ENCODE data around the gene TMEM43.

TMEM43 gene

DNA sequence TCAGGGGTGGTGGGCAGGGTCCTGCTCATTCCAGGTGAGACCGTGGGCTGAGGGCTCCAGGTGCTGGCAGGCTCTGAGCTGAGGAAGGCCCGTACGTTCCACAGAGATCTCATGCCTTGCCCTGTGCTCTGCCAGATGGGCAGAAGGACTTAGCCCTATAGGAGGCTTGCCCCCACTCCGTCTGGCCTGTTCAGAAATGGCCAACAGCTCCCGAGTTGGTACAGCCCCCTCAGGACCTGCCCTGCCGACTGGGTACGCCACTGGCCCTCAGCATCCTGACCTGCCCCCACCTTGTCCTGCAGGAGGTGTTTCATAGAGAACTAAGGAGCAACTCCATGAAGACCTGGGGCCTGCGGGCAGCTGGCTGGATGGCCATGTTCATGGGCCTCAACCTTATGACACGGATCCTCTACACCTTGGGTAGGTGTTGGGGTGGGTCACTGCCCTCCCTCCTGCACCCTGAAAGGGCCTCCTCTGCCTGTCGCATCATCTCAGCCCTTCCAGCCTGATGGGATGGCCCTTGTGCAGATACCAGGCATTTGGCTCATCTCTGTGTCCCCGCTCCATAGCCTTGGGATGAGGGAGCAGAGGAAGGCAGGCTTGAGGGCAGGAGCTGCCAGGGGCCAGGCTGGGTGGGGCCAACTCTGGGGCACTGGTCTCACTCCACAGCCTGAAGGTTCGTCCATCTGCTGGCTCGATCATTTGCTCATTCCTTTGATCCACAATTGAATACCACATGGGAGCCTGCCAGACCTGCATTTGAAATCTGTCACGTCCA is 14.2 kb downstream of the TMEM43 start:
- DNase-seq = no peak

- peak; percentile 17 for DNase-seq
Observed at GRCh38 chr3:14139771-14140170, 14.9 kb downstream of the TMEM43 start.

GRCh38 chr3:14140668-14141067 is 15.8 kb downstream of the TMEM43 start:
- DNase-seq = no peak

- DNase-seq = no peak
Observed at GRCh38 chr3:14141144-14141543, 16.3 kb downstream of the TMEM43 start.

GRCh38 chr3:14141602-14142341 is 16.9 kb downstream of the TMEM43 start:
- no peak for DNase-seq

- DNase-seq = no peak
Observed at GRCh38 chr3:14142567-14143270, 17.9 kb downstream of the TMEM43 start.

DNA sequence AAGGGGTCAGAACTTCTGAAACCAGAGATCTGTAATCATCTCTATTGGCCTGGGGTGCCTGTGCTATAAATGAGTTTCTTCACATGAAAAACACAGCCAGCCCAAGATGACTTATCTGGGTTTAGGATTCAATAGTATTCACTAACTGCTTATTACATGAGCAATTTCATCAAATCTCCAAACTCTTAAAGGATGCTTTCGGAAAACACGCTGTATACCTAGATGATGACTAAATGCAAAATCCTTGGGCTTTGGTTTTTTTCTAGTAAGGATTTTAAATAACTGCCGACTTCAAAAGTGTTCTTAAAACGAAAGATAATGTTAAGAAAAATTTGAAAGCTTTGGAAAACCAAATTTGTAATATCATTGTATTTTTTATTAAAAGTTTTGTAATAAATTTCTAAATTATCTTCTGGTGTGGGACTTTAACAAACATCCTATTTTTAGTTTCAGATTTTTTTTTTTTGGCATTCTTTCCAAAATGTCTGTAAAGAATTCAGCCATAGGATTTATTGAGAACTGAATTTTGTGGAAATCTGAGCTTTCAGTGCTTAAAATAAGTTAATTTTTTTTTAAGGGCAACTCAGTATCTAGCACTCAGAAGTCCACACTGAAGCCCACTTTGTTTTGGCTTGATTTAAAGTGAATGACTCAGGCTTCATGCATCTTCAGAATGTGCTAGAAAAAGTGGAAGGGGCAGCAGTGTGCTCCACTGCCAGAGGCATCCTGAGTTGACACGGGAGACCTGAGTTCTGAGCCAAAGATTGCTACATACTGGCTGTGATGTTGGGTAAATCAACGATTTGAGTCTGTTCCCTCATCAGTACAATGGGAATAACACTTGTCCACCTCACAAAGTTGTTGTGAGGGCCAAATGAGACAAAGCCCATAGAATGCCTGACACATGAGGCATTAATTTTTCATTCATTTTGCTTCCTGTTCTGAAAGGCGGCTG is 18.7 kb downstream of the TMEM43 start:
- peak; percentile 94 for DNase-seq

GRCh38 chr3:14144423-14145075 is 19.7 kb downstream of the TMEM43 start:
- DNase-seq = peak; percentile 98

- DNase-seq = no peak
Observed at GRCh38 chr3:14145236-14145635, 20.4 kb downstream of the TMEM43 start.

- DNase-seq = no peak
Observed at GRCh38 chr3:14145670-14146380, 21.0 kb downstream of the TMEM43 start.

DNA sequence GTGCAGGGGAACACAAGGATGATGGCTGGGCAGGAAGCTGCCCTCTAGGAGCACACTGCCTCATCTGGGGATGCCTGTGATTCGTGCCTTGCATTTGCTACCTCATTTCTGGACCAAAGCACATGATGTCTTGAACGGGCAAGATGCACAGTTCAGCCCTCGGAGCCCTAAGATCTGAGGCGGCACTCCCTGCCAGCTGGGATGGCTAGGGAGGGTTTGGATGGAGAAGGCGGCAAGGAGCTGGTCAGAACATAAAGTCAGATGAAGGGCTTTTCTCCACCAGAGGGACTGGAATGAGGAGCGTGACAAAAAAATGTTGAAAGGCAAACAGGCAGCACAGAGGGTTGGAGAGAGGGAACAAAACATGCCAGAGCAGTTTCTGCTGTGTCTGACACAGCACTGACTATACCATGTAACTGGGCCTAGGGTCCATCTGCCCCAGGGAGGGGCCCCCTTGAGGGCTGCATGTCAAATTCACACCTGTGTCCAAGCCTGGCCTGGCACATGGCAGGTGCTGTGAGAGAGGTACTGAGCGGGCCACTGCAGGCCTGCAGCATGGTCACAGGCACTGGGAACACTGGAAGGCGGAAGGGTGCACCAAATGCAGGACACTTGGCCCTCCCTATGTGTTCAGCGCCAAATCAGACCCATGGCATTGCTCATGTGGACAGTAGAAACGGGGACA is 21.7 kb downstream of the TMEM43 start:
- DNase-seq = no peak

- no peak for DNase-seq
Observed at GRCh38 chr3:14147066-14147435, 22.2 kb downstream of the TMEM43 start.

- DNase-seq = no peak
Observed at GRCh38 chr3:14147617-14148016, 22.8 kb downstream of the TMEM43 start.

- DNase-seq = no peak
Observed at GRCh38 chr3:14148041-14148985, 23.5 kb downstream of the TMEM43 start.

GRCh38 chr3:14150078-14150477 is 25.2 kb downstream of the TMEM43 start:
- no peak for DNase-seq

GRCh38 chr3:14150491-14151230 is 25.8 kb downstream of the TMEM43 start:
- no peak for DNase-seq

DNA sequence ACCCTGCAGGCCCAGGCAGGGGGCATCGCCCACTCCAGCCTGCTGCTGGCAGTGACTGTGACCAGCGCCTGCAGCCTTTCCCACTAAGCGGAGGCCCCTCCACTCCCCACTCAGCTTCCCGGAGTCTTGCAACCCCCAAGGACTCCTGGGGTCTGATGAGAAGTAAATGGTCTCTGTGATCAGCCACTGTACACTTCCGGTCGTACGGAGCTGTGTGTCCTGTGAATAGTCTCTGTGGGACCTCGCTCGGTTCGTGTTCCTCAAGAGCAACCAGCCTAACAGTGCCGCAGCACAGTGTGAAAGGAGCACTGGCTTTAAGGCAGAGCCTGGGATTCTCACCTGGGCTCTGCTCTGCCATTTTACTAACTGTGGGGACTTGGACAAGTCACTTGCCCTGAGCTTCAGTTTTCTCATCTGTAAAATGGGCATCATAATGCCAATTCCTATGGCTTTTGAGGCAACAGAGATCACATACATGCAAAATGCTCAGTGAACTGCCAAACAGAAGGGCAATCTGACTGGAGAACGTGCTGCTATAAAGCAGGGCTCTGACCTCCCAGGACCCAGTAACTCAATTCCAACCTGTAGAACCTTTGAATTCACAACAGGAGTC is 26.7 kb downstream of the TMEM43 start:
- no peak for DNase-seq

Measured in fibroblast of skin of scalp (primary cell).